ENCODE measurements around the gene GJB5.
A peak's percentile ranks its signal among the peaks of the same experiment; 100 is the strongest.

Gene GJB5

GRCh38 chr1:34776911-34777310, 22.1 kb downstream of the GJB5 start:
- DNase-seq (ENCODE audit: low read depth in 2 of 2): no peak

DNA sequence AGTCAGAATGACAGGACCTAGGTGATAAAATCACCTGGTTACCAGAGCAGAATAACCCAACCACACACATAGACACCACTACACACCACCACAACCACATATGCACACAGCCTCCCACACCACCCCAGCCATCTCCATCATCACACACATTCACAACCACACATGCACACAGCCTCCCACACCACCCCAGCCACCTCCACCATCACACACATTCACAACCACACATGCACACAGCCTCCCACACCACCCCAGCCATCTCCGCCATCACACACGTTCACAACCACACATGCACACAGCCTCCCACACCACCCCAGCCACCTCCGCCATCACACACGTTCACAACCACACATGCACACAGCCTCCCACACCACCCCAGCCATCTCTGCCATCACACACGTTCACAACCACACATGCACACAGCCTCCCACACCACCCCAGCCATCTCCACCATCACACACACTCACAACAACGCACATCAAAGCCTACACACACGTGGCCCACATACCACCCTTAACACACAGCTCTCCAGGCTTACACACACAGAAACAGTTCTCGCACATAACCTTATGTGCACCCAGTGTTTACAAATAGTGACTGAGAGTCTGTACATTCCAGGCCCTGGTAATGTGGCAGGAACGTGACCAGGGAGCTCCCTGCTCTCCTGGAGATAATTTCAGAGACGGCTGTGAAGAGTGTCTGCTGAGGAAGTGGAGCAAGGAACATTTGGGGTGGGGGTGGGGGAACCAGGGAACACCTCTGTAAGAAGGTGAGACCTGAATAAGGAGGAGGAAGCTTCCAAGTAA, 22.9 kb downstream of the GJB5 start:
- DNase-seq (ENCODE audit: low read depth in 2 of 2): no peak

- DNase-seq (ENCODE audit: low read depth in 2 of 2): no peak
Measured at GRCh38 chr1:34778381-34778780, 23.5 kb downstream of the GJB5 start.

- no peak for DNase-seq (ENCODE audit: low read depth in 2 of 2)
Measured at GRCh38 chr1:34779005-34779404, 24.2 kb downstream of the GJB5 start.

DNA sequence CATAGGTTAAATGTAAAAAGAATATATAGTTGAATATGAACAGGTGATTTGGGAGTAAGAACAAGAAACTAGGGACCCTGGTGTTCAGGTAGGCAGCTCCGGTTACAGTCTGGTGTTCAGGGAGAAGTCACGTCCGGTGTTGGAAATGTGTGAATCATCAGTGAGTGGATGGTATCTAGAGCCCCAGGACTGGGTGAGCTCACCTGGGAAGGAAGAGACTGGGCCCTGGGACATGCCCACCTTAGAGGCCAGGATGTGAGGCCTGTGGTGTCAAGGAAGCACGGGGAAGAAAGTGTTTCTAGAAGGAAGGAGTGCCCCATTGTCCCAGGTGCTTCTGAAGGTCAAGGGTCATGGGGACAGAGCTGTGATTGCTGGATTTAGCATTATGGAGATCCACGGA, 24.7 kb downstream of the GJB5 start:
- DNase-seq (ENCODE audit: low read depth in 2 of 2): no peak

DNA sequence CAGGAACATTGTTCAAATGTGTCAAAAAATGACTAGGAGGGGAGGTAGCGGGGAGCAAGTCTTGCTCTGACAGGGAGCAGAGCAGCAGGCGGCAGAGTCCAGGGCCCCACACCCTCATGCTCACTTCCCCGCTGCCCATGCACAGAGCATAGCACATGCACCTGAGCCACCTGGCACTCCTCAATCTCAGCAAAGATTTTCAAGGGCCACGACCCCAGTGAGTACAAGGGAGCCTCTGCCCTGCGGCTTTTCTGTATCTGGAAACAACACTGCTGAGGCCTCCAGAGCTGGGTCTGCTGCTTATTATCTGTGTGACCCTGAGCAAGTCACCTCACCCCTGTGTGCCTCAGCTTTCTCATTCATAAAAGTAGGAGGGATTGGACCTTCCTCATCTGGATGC, 25.1 kb downstream of the GJB5 start:
- no peak for DNase-seq (ENCODE audit: low read depth in 2 of 2)

- DNase-seq (ENCODE audit: low read depth in 2 of 2): no peak
Measured at GRCh38 chr1:34780528-34780927, 25.7 kb downstream of the GJB5 start.

DNA sequence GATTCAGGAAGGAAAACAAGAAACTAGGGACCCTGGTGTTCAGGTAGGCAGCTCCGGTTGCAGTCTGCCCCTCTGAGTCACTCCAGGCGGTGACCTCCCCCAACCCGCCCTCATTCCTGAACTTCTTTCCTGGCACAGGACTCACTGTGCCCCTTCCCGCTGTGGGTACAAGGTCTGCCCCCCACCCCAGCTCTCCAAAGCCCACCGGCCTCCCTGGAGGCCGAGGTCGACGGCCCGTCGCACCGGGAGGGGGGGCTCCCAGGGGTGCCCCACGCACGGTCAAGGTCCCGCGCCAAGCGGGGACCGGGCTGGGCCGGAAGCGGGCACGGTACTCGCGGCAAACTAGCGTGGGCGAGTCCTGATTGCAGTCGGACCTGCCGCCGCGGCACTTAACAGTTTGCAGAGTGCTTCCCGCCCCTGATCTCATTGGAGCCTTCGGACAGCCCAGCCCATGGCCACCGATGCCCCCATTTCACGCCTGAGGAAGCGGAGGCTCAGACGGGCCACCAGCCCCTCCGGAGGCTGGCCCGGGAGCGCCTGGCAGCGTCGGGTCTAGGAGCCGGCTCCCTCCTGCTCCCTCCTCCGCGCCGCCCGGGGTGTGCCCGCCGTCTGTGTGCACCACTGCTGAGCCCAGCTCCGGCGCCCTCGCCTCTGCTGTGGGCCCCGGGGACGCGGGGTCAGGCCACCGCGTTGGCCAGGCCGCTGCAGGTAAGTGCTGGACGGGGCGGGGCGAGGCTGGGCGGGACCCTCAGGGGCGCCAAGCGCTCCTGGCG, 26.4 kb downstream of the GJB5 start, which contains the start of gene GJB3:
Gene GJB3, plus strand, starts transcription at position 144 of the 773 bp plus-strand sequence. CDS start 3,549 bp downstream, outside the sequence.
- no peak for DNase-seq (ENCODE audit: low read depth in 2 of 2)

- DNase-seq (ENCODE audit: low read depth in 2 of 2): no peak
Measured at GRCh38 chr1:34781844-34782391, 27.1 kb downstream of the GJB5 start.

DNA sequence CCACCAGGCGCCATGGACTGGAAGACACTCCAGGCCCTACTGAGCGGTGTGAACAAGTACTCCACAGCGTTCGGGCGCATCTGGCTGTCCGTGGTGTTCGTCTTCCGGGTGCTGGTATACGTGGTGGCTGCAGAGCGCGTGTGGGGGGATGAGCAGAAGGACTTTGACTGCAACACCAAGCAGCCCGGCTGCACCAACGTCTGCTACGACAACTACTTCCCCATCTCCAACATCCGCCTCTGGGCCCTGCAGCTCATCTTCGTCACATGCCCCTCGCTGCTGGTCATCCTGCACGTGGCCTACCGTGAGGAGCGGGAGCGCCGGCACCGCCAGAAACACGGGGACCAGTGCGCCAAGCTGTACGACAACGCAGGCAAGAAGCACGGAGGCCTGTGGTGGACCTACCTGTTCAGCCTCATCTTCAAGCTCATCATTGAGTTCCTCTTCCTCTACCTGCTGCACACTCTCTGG, 29.9 kb downstream of the GJB5 start:
- no peak for DNase-seq (ENCODE audit: low read depth in 2 of 2)

GRCh38 chr1:34785231-34785874, 30.5 kb downstream of the GJB5 start:
- no peak for DNase-seq (ENCODE audit: low read depth in 2 of 2)

DNA sequence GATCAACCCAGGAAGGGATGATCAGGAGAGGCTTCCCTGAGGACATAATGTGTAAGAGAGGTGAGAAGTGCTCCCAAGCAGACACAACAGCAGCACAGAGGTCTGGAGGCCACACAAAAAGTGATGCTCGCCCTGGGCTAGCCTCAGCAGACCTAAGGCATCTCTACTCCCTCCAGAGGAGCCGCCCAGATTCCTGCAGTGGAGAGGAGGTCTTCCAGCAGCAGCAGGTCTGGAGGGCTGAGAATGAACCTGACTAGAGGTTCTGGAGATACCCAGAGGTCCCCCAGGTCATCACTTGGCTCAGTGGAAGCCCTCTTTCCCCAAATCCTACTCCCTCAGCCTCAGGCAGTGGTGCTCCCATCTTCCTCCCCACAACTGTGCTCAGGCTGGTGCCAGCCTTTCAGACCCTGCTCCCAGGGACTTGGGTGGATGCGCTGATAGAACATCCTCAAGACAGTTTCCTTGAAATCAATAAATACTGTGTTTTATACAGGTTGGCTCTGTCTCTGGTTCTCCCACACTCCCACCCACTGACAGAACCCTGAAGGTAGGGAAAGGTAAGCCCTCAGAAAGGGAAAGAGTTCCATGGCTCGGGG, 31.1 kb downstream of the GJB5 start:
- DNase-seq (ENCODE audit: low read depth in 2 of 2): no peak

- peak; percentile 50 to 61 for DNase-seq (ENCODE audit: low read depth in 2 of 2)
Measured at GRCh38 chr1:34786521-34787325, 31.9 kb downstream of the GJB5 start.

DNA sequence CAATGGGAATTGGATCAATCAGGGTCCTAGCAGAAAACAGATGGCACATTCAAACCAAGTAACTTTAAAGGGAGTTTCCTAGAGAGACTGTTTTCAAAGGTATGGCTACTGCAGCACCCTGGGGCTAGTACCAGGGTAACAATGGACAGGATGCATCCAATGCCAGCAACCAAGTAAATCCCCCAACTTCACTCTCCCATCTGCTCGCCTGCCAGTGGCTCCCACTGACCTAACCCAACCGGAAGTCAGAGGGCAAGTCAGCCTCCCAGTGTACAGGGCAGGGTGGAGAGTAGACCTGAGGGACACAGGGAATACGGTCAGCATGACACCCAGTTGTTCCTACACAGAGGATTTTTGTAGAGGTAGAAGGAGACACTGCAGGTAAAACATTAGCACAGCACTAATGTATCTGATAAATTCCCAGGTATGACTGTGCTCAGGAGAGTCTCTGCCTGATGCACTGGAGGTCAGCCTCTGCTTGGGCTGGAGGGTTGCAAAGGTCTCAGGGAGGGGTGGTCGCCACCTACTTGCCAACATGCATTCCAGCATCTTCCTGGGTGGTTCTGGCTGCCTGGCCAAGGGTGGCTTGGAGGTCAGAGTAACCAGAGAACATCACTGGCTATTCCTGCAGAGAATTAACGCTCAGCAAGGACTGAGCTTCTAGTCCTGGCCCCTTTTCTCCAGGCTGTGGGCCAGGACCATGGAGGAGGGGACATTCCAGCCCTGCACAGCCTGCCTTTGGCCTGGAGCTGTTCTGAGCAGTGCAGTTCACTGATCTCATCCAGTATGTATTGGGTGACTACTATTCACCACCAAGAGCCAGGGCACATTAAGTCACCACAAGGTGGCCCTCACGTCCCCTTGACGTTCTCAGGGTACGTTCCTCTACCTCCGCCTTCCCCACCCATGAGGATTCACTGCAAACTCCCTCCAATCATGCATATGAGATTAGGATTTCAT, 32.9 kb downstream of the GJB5 start:
- no peak for DNase-seq (ENCODE audit: low read depth in 2 of 2)

GRCh38 chr1:34790985-34791384, 36.1 kb downstream of the GJB5 start:
- DNase-seq (ENCODE audit: low read depth in 2 of 2): no peak

DNA sequence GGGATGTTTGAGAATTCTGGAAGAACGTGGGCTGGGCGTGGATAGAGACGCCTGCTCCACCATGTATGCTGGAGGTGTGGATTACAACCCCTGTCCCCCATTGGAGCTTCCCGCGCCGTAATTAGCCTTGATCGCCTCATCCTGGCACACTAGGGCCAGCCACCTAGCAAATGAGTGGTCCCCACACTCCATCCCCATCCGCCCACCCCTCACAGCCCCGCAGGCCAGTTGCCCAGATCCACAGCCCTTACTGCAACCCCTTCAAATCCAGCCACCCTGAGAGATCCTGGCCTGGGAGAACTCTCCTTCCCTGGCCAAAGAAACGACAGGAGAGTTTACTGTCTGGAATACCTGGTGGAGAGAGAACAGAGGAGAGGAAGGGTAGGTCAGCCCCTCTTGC, 37.6 kb downstream of the GJB5 start:
- no peak for DNase-seq (ENCODE audit: low read depth in 2 of 2)

- no peak for DNase-seq (ENCODE audit: low read depth in 2 of 2)
Measured at GRCh38 chr1:34792868-34793727, 38.3 kb downstream of the GJB5 start, which contains the start of gene GJA4. Gene GJA4 (plus strand): TSS chr1:34792999. CDS start chr1:34794214, 1,215 bp downstream.

DNA sequence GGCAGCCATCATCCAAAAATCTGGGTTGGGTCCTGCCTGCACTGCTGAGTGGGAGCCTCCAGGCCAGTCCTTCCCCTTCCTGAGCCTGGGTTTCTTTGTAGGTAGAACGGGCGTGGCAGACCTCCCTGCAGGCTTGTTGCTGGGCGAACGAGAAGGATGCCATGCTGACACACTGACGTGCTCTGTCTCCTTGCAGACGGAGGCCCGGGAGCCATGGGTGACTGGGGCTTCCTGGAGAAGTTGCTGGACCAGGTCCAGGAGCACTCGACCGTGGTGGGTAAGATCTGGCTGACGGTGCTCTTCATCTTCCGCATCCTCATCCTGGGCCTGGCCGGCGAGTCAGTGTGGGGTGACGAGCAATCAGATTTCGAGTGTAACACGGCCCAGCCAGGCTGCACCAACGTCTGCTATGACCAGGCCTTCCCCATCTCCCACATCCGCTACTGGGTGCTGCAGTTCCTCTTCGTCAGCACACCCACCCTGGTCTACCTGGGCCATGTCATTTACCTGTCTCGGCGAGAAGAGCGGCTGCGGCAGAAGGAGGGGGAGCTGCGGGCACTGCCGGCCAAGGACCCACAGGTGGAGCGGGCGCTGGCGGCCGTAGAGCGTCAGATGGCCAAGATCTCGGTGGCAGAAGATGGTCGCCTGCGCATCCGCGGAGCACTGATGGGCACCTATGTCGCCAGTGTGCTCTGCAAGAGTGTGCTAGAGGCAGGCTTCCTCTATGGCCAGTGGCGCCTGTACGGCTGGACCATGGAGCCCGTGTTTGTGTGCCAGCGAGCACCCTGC, 39.3 kb downstream of the GJB5 start:
- no peak for DNase-seq (ENCODE audit: low read depth in 2 of 2)

Measured in stimulated activated CD4-positive, alpha-beta T cell treated with anti-CD3 and anti-CD28 coated beads, Interleukin-4, amount 100 ng/mL, for 48 hours (primary cell).